SK-N-SH (cell line): ENCODE results near the gene SLC8A1. TPM values are rescaled to one million over a fixed set of nuclear protein-coding genes. Genes with fewer than 3 reads are reported as not detected.

Experiments
- CTCF ChIA-PET: fragments of 300-600, 350-600 bp; formaldehyde crosslinking; extraction: SDS; loops from one replicate; lab custom pipeline; 2021; lab: Yijun Ruan, JAX
- POLR2A ChIA-PET: fragments of 350-600 bp; sonication (Branson Sonifier 250); formaldehyde crosslinking; extraction: SDS; loops from one replicate; lab custom pipeline; 2020; ENCODE audit warnings: antibody characterized with exemption, inconsistent platforms; lab: Yijun Ruan, JAX
- DNase-seq: peaks from one replicate; pipeline ENCODE4 v3.0.0; 2012
- H2AFZ ChIP-seq: fragments of 200-600 bp; sonication (generic); 2 replicates; pipeline ENCODE4 v1.8.1; 2016; ENCODE audit warnings: antibody characterized with exemption, mild to moderate bottlenecking, low read depth
- H3F3A ChIP-seq: fragments of 200-600 bp; sonication (generic); replicated peaks from 2 replicates; pipeline ENCODE3; 2016; ENCODE audit warnings: antibody characterized with exemption, mild to moderate bottlenecking; ENCODE audit not compliant: insufficient read depth
- H3K27ac ChIP-seq, 2 experiments: fragments of 200-500 bp in 1 of 2; fragments of 200-600 bp in 1 of 2; sonication (Bioruptor generic) in 1 of 2; sonication (generic), shearing (Covaris generic) in 1 of 2; 2 replicates each; pipeline versions ENCODE4 v1.5.1 to v1.6.1; 2014 to 2016; ENCODE audit warnings: low read depth in 2 of 2, inconsistent platforms in 1 of 2, low read length in 1 of 2, mild to moderate bottlenecking in 1 of 2, mixed read lengths in 1 of 2
- H3K27me3 ChIP-seq: fragments of 200-600 bp; sonication (generic), shearing (Covaris generic); 2 replicates; pipeline ENCODE4 v1.6.1; 2016; ENCODE audit warnings: mixed run types; ENCODE audit not compliant: insufficient read depth
- H3K36me3 ChIP-seq, 2 experiments: fragments of 200-500 bp in 1 of 2; fragments of 200-600 bp in 1 of 2; sonication (Bioruptor generic) in 1 of 2; sonication (generic) in 1 of 2; replicated peaks in 1 of 2; 2 replicates each; pipeline versions ENCODE3 to v1.5.1; 2014 to 2016; ENCODE audit warnings: low read length in 1 of 2, mild to moderate bottlenecking in 1 of 2; ENCODE audit not compliant: insufficient read depth in 2 of 2, control insufficient read depth in 1 of 2
- H3K4me1 ChIP-seq, 2 experiments: fragments of 200-500 bp in 1 of 2; fragments of 200-600 bp in 1 of 2; sonication (Bioruptor generic) in 1 of 2; sonication (generic), shearing (Covaris generic) in 1 of 2; 2 replicates each; pipeline versions ENCODE4 v1.5.1 to v1.6.1; 2014 to 2016; ENCODE audit warnings: low read depth in 1 of 2, low read length in 1 of 2, mixed run types in 1 of 2; ENCODE audit not compliant: insufficient read depth in 2 of 2, control insufficient read depth in 1 of 2
- H3K4me2 ChIP-seq: fragments of 200-600 bp; sonication (generic), shearing (Covaris generic); 2 replicates; pipeline ENCODE4 v1.6.1; 2017; ENCODE audit warnings: mixed run types
- H3K4me3 ChIP-seq, 2 experiments: fragments of 200-500 bp in 1 of 2; fragments of 200-600 bp in 1 of 2; sonication (Bioruptor generic) in 1 of 2; sonication (generic), shearing (Covaris generic) in 1 of 2; 2 replicates each; pipeline versions ENCODE4 v1.5.1 to v1.8.1; 2014 to 2016; ENCODE audit warnings: low read depth in 2 of 2, inconsistent platforms in 1 of 2, low read length in 1 of 2, mild to moderate bottlenecking in 1 of 2, mixed read lengths in 1 of 2, moderate library complexity in 1 of 2
- H3K79me2 ChIP-seq: fragments of 200-600 bp; sonication (generic); 2 replicates; pipeline ENCODE4 v1.8.1; 2017; ENCODE audit warnings: mild to moderate bottlenecking; ENCODE audit not compliant: insufficient read depth
- H3K9ac ChIP-seq: fragments of 200-600 bp; sonication (generic); 2 replicates; pipeline ENCODE4 v1.6.1; 2017; ENCODE audit warnings: mixed run types
- H3K9me2 ChIP-seq: fragments of 200-600 bp; sonication (generic); 2 replicates; pipeline ENCODE4 v1.6.1; 2017; ENCODE audit warnings: mixed run types
- H3K9me3 ChIP-seq: fragments of 200-600 bp; sonication (generic); 2 replicates; pipeline ENCODE4 v1.6.1; 2017; ENCODE audit warnings: mixed run types, mild to moderate bottlenecking, moderate library complexity
- H4K20me1 ChIP-seq: fragments of 200-600 bp; sonication (generic); 2 replicates; pipeline ENCODE4 v1.6.1; 2017; ENCODE audit warnings: mild to moderate bottlenecking, mixed run types; ENCODE audit not compliant: insufficient read depth
- CHD2 ChIP-seq: fragments of 150-350 bp; IDR thresholded peaks from 2 replicates; pipeline ENCODE4 v1.6.1; 2018; ENCODE audit warnings: low read length; ENCODE audit not compliant: partially characterized antibody
- CTCF ChIP-seq: fragments of 200-600 bp; sonication (generic); IDR thresholded peaks from 2 replicates; pipeline ENCODE4 v1.6.1; 2017; ENCODE audit warnings: antibody characterized with exemption, mild to moderate bottlenecking, moderate library complexity
- ELF1 ChIP-seq: IDR thresholded peaks from 2 replicates; pipeline ENCODE4 v1.4.0; 2012
- MEF2A ChIP-seq: IDR thresholded peaks from 2 replicates; pipeline ENCODE4 v1.4.0; 2012; ENCODE audit warnings: low read depth, borderline replicate concordance
- PBX3 ChIP-seq: IDR thresholded peaks from 2 replicates; pipeline ENCODE4; 2012
- POLR2AphosphoS5 ChIP-seq: IDR thresholded peaks from 2 replicates; pipeline ENCODE4 v1.6.1; 2012; ENCODE audit warnings: low read depth, low read length
- RXRA ChIP-seq: IDR thresholded peaks from 2 replicates; pipeline ENCODE4 v1.4.0; 2012; ENCODE audit warnings: low read depth, mild to moderate bottlenecking, borderline replicate concordance
- SMC3 ChIP-seq: IDR thresholded peaks from 2 replicates; pipeline ENCODE4 v1.6.1; 2012; ENCODE audit warnings: low read depth, low read length, improper control_type of control experiment
- TAF1 ChIP-seq: IDR thresholded peaks from 2 replicates; pipeline ENCODE4 v1.6.1; 2012; ENCODE audit warnings: low read depth, mild to moderate bottlenecking, low read length, moderate library complexity, borderline replicate concordance
- YY1 ChIP-seq: IDR thresholded peaks from 2 replicates; pipeline ENCODE4 v1.4.0; 2012; ENCODE audit warnings: low read depth, mild to moderate bottlenecking
- ZBTB33 ChIP-seq: IDR thresholded peaks from 2 replicates; pipeline ENCODE4 v1.4.0; 2012; ENCODE audit warnings: low read depth, borderline replicate concordance
- WGBS: methylation state at CpG from one replicate; pipeline ENCODE4 v1.1.6; 2017; ENCODE audit warnings: low lambda C conversion rate; 5-methylcytosine and 5-hydroxymethylcytosine counted together
- polyA plus RNA-seq, 3 experiments: library from polyadenylated mRNA; depleted of rRNA; stranded (reverse); fragments of >200 nt; gene quantifications; 2 replicates each; pipeline ENCODE4 v1.2.3, GENCODE V29; 2012
- TF ChIP-seq, protein P1 (sequence below): IDR thresholded peaks from 2 replicates; pipeline ENCODE4 v1.6.1; 2012; ENCODE audit warnings: mild to moderate bottlenecking, low read depth, low read length, moderate library complexity
- TF ChIP-seq, protein P2 (sequence below): IDR thresholded peaks from 2 replicates; pipeline ENCODE4 v1.4.0; 2012; ENCODE audit warnings: low read depth, borderline replicate concordance

Gene SLC8A1
- polyA plus RNA-seq, 1 of the 3 experiments (the other 2 are of a cell fraction): 3.2 TPM

- TF ChIP-seq ZBTB33: no peak
- TF ChIP-seq SMC3: no peak
- TF ChIP-seq YY1: no peak
- no peak for TF ChIP-seq CHD2
- TF ChIP-seq TAF1: no peak
- TF ChIP-seq MEF2A: no peak
- no peak for TF ChIP-seq CTCF
- TF ChIP-seq, protein P1, sequence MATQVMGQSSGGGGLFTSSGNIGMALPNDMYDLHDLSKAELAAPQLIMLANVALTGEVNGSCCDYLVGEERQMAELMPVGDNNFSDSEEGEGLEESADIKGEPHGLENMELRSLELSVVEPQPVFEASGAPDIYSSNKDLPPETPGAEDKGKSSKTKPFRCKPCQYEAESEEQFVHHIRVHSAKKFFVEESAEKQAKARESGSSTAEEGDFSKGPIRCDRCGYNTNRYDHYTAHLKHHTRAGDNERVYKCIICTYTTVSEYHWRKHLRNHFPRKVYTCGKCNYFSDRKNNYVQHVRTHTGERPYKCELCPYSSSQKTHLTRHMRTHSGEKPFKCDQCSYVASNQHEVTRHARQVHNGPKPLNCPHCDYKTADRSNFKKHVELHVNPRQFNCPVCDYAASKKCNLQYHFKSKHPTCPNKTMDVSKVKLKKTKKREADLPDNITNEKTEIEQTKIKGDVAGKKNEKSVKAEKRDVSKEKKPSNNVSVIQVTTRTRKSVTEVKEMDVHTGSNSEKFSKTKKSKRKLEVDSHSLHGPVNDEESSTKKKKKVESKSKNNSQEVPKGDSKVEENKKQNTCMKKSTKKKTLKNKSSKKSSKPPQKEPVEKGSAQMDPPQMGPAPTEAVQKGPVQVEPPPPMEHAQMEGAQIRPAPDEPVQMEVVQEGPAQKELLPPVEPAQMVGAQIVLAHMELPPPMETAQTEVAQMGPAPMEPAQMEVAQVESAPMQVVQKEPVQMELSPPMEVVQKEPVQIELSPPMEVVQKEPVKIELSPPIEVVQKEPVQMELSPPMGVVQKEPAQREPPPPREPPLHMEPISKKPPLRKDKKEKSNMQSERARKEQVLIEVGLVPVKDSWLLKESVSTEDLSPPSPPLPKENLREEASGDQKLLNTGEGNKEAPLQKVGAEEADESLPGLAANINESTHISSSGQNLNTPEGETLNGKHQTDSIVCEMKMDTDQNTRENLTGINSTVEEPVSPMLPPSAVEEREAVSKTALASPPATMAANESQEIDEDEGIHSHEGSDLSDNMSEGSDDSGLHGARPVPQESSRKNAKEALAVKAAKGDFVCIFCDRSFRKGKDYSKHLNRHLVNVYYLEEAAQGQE: no peak
- ChIA-PET CTCF (interaction anchor here (1.1 kb wide), 1 partner anchor 96 kb away, joined by 3 read pairs; no protein-coding TSS in a partner anchor), POLR2A (no interaction called here)
- Histone ChIP-seq H3K4me2 (no peak overlapping the region), H2AFZ (no peak overlapping the region), H3K79me2 (no peaks in the 10 kb centered on the region), H3K9ac (no peak overlapping the region), H4K20me1 (no peaks in the 10 kb centered on the region), H3K27ac (no peak overlapping the region), H3K9me2 (no peaks in the 10 kb centered on the region), H3K36me3 (peaks cover 0 to 18% of the 10 kb centered on the region in 2 experiments), H3F3A (no peaks in the 10 kb centered on the region), H3K9me3 (no peaks in the 10 kb centered on the region), H3K27me3 (no peaks in the 10 kb centered on the region), H3K4me1 (no peaks in the 10 kb centered on the region), H3K4me3 (no peak overlapping the region)
- no peak for DNase-seq
- 84% methylated on average over 5 of the region's 5 CpGs for WGBS
These were observed 293.1 kb downstream of the SLC8A1 start for GRCh38 chr2:40158781-40159180.

GRCh38 chr2:40155728-40156127, 296.2 kb downstream of the SLC8A1 start:
- Histone ChIP-seq H3K27ac (no peak overlapping the region), H3K36me3 (peaks cover 0 to 12% of the 10 kb centered on the region in 2 experiments), H3K27me3 (no peaks in the 10 kb centered on the region), H4K20me1 (no peaks in the 10 kb centered on the region), H3K9me3 (no peaks in the 10 kb centered on the region), H2AFZ (no peak overlapping the region), H3K4me1 (no peaks in the 10 kb centered on the region), H3K4me3 (no peak overlapping the region), H3K9me2 (no peaks in the 10 kb centered on the region), H3K4me2 (no peak overlapping the region), H3F3A (no peaks in the 10 kb centered on the region), H3K79me2 (no peaks in the 10 kb centered on the region), H3K9ac (no peak overlapping the region)
- ChIA-PET POLR2A (no interaction called here), CTCF (interaction anchor here (1.5 kb wide), 1 partner anchor 94 kb away, joined by 3 read pairs; no protein-coding TSS in a partner anchor)
- 84% methylated on average over 2 of the region's 2 CpGs for WGBS
- no peak for DNase-seq
- no peak for TF ChIP-seq ELF1
- TF ChIP-seq, protein P1: no peak
- TF ChIP-seq RXRA: no peak
- TF ChIP-seq, protein P2, sequence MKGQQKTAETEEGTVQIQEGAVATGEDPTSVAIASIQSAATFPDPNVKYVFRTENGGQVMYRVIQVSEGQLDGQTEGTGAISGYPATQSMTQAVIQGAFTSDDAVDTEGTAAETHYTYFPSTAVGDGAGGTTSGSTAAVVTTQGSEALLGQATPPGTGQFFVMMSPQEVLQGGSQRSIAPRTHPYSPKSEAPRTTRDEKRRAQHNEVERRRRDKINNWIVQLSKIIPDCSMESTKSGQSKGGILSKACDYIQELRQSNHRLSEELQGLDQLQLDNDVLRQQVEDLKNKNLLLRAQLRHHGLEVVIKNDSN: no peak
- TF ChIP-seq TAF1: no peak
- TF ChIP-seq PBX3: no peak
- no peak for TF ChIP-seq POLR2AphosphoS5
- no peak for TF ChIP-seq SMC3
- TF ChIP-seq CHD2: no peak
